AG10803 (cell line): ENCODE measurements around the gene PHKB.

ENCODE experiments used
- DNase-seq: peaks from one replicate; pipeline ENCODE4 v3.0.0; 2010; ENCODE audit warnings: low read depth
- H3K4me3 ChIP-seq: 2 replicates; pipeline ENCODE4 v1.5.1; 2011; ENCODE audit warnings: mild to moderate bottlenecking, low read length, control low read depth
- TF ChIP-seq, protein P1 (sequence below): conservative IDR thresholded peaks from 2 replicates; pipeline ENCODE4 v1.5.1; 2011; ENCODE audit warnings: mild to moderate bottlenecking, low read length, control low read depth, inconsistent platforms

PHKB gene

GRCh38 chr16:47473792-47474191, 12.7 kb downstream of the PHKB start:
- TF ChIP-seq, protein P1, sequence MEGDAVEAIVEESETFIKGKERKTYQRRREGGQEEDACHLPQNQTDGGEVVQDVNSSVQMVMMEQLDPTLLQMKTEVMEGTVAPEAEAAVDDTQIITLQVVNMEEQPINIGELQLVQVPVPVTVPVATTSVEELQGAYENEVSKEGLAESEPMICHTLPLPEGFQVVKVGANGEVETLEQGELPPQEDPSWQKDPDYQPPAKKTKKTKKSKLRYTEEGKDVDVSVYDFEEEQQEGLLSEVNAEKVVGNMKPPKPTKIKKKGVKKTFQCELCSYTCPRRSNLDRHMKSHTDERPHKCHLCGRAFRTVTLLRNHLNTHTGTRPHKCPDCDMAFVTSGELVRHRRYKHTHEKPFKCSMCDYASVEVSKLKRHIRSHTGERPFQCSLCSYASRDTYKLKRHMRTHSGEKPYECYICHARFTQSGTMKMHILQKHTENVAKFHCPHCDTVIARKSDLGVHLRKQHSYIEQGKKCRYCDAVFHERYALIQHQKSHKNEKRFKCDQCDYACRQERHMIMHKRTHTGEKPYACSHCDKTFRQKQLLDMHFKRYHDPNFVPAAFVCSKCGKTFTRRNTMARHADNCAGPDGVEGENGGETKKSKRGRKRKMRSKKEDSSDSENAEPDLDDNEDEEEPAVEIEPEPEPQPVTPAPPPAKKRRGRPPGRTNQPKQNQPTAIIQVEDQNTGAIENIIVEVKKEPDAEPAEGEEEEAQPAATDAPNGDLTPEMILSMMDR = no peak
- no peak overlapping the region for H3K4me3 ChIP-seq
- DNase-seq = no peak

GRCh38 chr16:47475786-47476185, 14.7 kb downstream of the PHKB start:
- TF ChIP-seq, protein P1 = no peak
- peak; percentile 47 for DNase-seq
- H3K4me3 ChIP-seq = no peak overlapping the region

- H3K4me3 ChIP-seq = no peak overlapping the region
- TF ChIP-seq, protein P1 = no peak
- DNase-seq = no peak
Observed at GRCh38 chr16:47476654-47477345, 15.7 kb downstream of the PHKB start.

DNA sequence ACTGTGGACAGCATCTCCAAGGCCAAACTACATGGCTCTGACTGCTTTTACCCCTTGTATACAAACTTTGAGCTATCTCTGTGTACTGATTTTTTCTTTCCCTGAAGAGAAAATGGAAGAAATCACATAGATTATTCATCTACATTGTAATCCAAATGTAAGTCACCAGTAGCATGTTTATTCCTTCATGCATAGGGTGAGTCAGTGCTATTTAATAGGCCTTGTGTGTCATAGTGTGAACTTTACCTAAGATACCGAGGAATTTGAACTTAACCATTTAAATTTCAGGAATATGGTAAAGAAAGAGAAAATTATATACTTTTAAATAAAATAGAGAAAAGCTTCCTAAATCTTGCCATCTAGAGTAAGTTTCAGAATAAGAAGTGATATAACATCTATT, 16.5 kb downstream of the PHKB start:
- TF ChIP-seq, protein P1 = no peak
- peak; percentile 1 for DNase-seq
- no peak overlapping the region for H3K4me3 ChIP-seq

DNA sequence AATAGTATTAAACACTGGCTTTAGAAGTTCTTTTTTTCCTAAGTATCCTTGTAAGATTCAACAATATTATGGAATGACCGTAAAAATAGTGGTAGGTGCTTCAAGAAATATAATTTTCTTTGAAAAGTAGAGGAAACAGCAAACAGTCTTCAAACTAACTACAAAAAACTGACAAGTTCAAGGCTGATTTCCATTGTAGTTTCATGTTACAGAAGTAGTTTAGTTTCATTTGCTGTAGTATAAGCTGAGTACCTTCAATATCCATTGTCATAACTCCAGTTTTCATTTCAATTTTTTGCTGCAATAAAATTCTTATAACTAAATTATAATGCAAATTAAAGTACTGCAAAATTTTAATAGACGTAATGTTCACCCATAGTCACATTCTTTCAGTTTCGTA, 19.3 kb downstream of the PHKB start:
- TF ChIP-seq, protein P1 = no peak
- no peak for DNase-seq
- H3K4me3 ChIP-seq = no peak overlapping the region

DNA sequence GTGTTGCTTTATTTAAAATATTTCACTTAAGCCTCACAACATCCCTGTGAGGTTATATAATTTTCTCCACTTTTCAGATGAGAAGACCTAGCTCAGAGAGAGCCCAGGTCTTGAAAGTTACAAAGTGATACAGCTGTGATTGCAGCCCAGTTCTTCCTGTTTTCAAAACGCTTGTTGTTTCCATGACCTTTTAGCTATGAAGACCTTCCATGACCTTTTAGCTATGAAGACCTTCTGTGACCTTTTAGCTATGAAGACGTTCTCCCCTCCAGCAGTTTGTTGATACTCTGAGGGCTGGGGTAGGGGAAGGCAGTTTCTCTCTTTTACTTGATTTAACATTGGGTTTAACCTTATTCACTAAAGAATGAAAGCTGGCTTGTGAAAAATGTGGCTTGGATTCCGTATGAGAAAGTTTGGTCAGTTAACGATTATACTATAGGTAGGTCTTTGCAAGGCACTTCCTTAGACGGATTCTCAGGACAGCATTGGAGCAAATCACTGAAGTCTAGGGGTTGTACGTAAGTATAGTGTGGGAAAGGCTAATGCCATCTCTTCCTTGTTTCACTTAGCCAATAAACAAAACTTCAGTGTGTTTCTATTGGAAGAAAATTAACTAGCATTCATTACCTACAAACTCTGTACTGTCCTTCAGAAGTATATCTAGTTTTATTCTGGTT, 20.7 kb downstream of the PHKB start:
- TF ChIP-seq, protein P1 = no peak
- DNase-seq = no peak
- H3K4me3 ChIP-seq = no peak overlapping the region

DNA sequence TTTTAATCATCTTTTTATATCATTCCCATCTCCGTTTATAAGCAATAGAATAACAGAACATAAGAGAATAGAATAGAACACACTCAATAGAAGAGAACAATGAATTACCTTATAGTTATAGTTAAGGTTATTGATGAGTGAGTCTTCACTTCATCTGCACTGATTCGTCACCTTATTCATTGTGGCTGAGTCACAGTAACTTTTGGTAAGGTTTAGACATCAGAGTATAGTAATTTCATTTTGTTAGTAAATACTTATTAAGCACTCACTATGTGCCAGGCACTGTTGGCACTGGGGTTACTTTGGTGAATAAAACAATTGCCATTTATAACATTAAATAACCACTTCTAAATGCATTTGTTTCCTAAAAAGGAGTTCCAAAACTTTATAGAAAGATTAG, 22.5 kb downstream of the PHKB start:
- DNase-seq = no peak
- H3K4me3 ChIP-seq = no peak overlapping the region
- TF ChIP-seq, protein P1 = no peak
